SK-N-SH (cell line): ENCODE measurements around the gene NCF4. TPM values are rescaled to one million over a fixed set of nuclear protein-coding genes. Genes with fewer than 3 reads are reported as not detected.

Experiments used
- CTCF ChIA-PET: fragments of 300-600, 350-600 bp; formaldehyde crosslinking; extraction: SDS; loops from one replicate; lab custom pipeline; 2021; lab: Yijun Ruan, JAX
- POLR2A ChIA-PET: fragments of 350-600 bp; sonication (Branson Sonifier 250); formaldehyde crosslinking; extraction: SDS; loops from one replicate; lab custom pipeline; 2020; ENCODE audit warnings: antibody characterized with exemption, inconsistent platforms; lab: Yijun Ruan, JAX
- DNase-seq: peaks from one replicate; pipeline ENCODE4 v3.0.0; 2012
- H2AFZ ChIP-seq: fragments of 200-600 bp; sonication (generic); 2 replicates; pipeline ENCODE4 v1.8.1; 2016; ENCODE audit warnings: antibody characterized with exemption, mild to moderate bottlenecking, low read depth
- H3F3A ChIP-seq: fragments of 200-600 bp; sonication (generic); replicated peaks from 2 replicates; pipeline ENCODE3; 2016; ENCODE audit warnings: antibody characterized with exemption, mild to moderate bottlenecking; ENCODE audit not compliant: insufficient read depth
- H3K27ac ChIP-seq, 2 experiments: fragments of 200-500 bp in 1 of 2; fragments of 200-600 bp in 1 of 2; sonication (Bioruptor generic) in 1 of 2; sonication (generic), shearing (Covaris generic) in 1 of 2; 2 replicates each; pipeline versions ENCODE4 v1.5.1 to v1.6.1; 2014 to 2016; ENCODE audit warnings: low read depth in 2 of 2, inconsistent platforms in 1 of 2, low read length in 1 of 2, mild to moderate bottlenecking in 1 of 2, mixed read lengths in 1 of 2
- H3K27me3 ChIP-seq: fragments of 200-600 bp; sonication (generic), shearing (Covaris generic); 2 replicates; pipeline ENCODE4 v1.6.1; 2016; ENCODE audit warnings: mixed run types; ENCODE audit not compliant: insufficient read depth
- H3K36me3 ChIP-seq, 2 experiments: fragments of 200-500 bp in 1 of 2; fragments of 200-600 bp in 1 of 2; sonication (Bioruptor generic) in 1 of 2; sonication (generic) in 1 of 2; replicated peaks in 1 of 2; 2 replicates each; pipeline versions ENCODE3 to v1.5.1; 2014 to 2016; ENCODE audit warnings: low read length in 1 of 2, mild to moderate bottlenecking in 1 of 2; ENCODE audit not compliant: insufficient read depth in 2 of 2, control insufficient read depth in 1 of 2
- H3K4me1 ChIP-seq, 2 experiments: fragments of 200-500 bp in 1 of 2; fragments of 200-600 bp in 1 of 2; sonication (Bioruptor generic) in 1 of 2; sonication (generic), shearing (Covaris generic) in 1 of 2; 2 replicates each; pipeline versions ENCODE4 v1.5.1 to v1.6.1; 2014 to 2016; ENCODE audit warnings: low read depth in 1 of 2, low read length in 1 of 2, mixed run types in 1 of 2; ENCODE audit not compliant: insufficient read depth in 2 of 2, control insufficient read depth in 1 of 2
- H3K4me2 ChIP-seq: fragments of 200-600 bp; sonication (generic), shearing (Covaris generic); 2 replicates; pipeline ENCODE4 v1.6.1; 2017; ENCODE audit warnings: mixed run types
- H3K4me3 ChIP-seq, 2 experiments: fragments of 200-500 bp in 1 of 2; fragments of 200-600 bp in 1 of 2; sonication (Bioruptor generic) in 1 of 2; sonication (generic), shearing (Covaris generic) in 1 of 2; 2 replicates each; pipeline versions ENCODE4 v1.5.1 to v1.8.1; 2014 to 2016; ENCODE audit warnings: low read depth in 2 of 2, inconsistent platforms in 1 of 2, low read length in 1 of 2, mild to moderate bottlenecking in 1 of 2, mixed read lengths in 1 of 2, moderate library complexity in 1 of 2
- H3K79me2 ChIP-seq: fragments of 200-600 bp; sonication (generic); 2 replicates; pipeline ENCODE4 v1.8.1; 2017; ENCODE audit warnings: mild to moderate bottlenecking; ENCODE audit not compliant: insufficient read depth
- H3K9ac ChIP-seq: fragments of 200-600 bp; sonication (generic); 2 replicates; pipeline ENCODE4 v1.6.1; 2017; ENCODE audit warnings: mixed run types
- H3K9me2 ChIP-seq: fragments of 200-600 bp; sonication (generic); 2 replicates; pipeline ENCODE4 v1.6.1; 2017; ENCODE audit warnings: mixed run types
- H3K9me3 ChIP-seq: fragments of 200-600 bp; sonication (generic); 2 replicates; pipeline ENCODE4 v1.6.1; 2017; ENCODE audit warnings: mixed run types, mild to moderate bottlenecking, moderate library complexity
- H4K20me1 ChIP-seq: fragments of 200-600 bp; sonication (generic); 2 replicates; pipeline ENCODE4 v1.6.1; 2017; ENCODE audit warnings: mild to moderate bottlenecking, mixed run types; ENCODE audit not compliant: insufficient read depth
- EP300 ChIP-seq, 2 experiments: IDR thresholded peaks; 2 replicates each; pipeline versions ENCODE4 v1.4.0 to v1.6.1; 2012; ENCODE audit warnings: borderline replicate concordance in 1 of 2, low read depth in 1 of 2, low read length in 1 of 2
- FOXJ3 ChIP-seq: sonication (generic); formaldehyde crosslinking; IDR thresholded peaks from 2 replicates; pipeline ENCODE4 v1.5.1; 2020; ENCODE audit warnings: mild to moderate bottlenecking, missing genetic modification reagents
- FOXM1 ChIP-seq: IDR thresholded peaks from 2 replicates; pipeline ENCODE4 v1.4.0; 2012; ENCODE audit warnings: low read depth, mild to moderate bottlenecking
- MEF2A ChIP-seq: IDR thresholded peaks from 2 replicates; pipeline ENCODE4 v1.4.0; 2012; ENCODE audit warnings: low read depth, borderline replicate concordance
- MXI1 ChIP-seq: IDR thresholded peaks from 2 replicates; pipeline ENCODE4 v1.6.1; 2012; ENCODE audit warnings: mild to moderate bottlenecking, low read depth, low read length, improper control_type of control experiment
- POLR2AphosphoS5 ChIP-seq: IDR thresholded peaks from 2 replicates; pipeline ENCODE4 v1.6.1; 2012; ENCODE audit warnings: low read depth, low read length
- RFX5 ChIP-seq: IDR thresholded peaks from 2 replicates; pipeline ENCODE4 v1.6.1; 2012; ENCODE audit warnings: mild to moderate bottlenecking, improper control_type of control experiment, low read length
- RXRA ChIP-seq: IDR thresholded peaks from 2 replicates; pipeline ENCODE4 v1.4.0; 2012; ENCODE audit warnings: low read depth, mild to moderate bottlenecking, borderline replicate concordance
- WGBS: methylation state at CpG from one replicate; pipeline ENCODE4 v1.1.6; 2017; ENCODE audit warnings: low lambda C conversion rate; 5-methylcytosine and 5-hydroxymethylcytosine counted together
- polyA plus RNA-seq, 3 experiments: library from polyadenylated mRNA; depleted of rRNA; stranded (reverse); fragments of >200 nt; gene quantifications; 2 replicates each; pipeline ENCODE4 v1.2.3, GENCODE V29; 2012
- TF ChIP-seq, protein P1 (sequence below): IDR thresholded peaks from 2 replicates; pipeline ENCODE4 v1.6.1; 2012; ENCODE audit warnings: mild to moderate bottlenecking, low read depth, low read length, moderate library complexity
- TF ChIP-seq, protein P2 (sequence below): fragments of 200-600 bp; sonication (generic); IDR thresholded peaks from 2 replicates; pipeline ENCODE4 v1.6.1; 2017; ENCODE audit warnings: antibody characterized with exemption, mild to moderate bottlenecking, moderate library complexity

NCF4 gene
- polyA plus RNA-seq, 1 of the 3 experiments (the other 2 are of a cell fraction), result not detected

DNA sequence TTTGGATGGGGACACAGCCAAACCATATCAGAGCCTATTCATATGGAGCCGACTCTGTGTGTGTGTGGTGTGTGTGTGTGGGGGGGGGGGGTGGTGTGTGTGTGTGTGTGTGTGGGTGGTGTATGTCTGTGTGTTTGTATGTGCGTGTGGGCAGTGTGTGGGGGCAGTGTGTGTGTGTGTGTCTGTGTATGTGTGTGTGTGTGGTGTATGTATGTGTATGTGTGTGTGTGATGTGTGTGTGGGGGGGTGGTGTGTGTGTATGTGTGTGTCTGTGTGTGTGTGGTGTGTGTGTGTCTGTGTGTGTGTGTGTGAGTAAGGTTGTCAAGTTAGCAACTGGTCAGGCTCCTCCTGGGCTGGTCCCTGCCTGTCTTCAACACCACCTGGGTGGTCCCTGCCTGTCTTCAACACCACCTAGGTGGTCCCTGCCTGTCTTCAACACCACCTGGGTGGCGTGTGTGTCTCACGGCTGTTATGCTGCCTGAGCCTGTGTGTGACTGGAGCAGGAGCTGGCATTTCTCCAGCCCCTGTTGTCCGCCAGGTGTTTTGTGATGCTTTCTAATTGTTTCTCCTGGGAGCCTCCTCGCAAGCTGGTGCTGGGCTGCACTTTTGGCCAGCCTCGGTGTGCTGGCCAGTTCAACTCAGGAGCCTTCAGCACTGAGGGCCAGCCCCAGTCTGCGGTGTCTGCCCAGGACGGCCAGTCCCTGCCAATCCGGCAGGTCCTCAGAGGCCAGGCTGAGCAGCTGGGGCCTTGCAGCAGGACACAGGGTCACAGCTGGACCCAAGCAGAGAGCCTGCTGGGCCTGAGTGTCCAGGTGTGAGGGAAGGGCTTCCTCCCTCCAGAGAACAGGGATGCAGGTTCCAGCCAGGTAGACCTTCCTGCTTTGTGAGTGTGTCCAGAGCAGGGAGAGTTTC lies 22.4 kb upstream of the NCF4 start:
- Histone ChIP-seq H3K4me3 (no peak overlapping the region), H3K9me3 (no peaks in the 10 kb centered on the region), H3K79me2 (no peaks in the 10 kb centered on the region), H3F3A (no peaks in the 10 kb centered on the region), H4K20me1 (no peaks in the 10 kb centered on the region), H3K4me2 (no peak overlapping the region)
- 63% methylated on average over 5 of the region's 10 CpGs for whole genome bisulfite sequencing
- POLR2A ChIA-PET, result no interaction called here
- no peak for TF ChIP-seq FOXJ3 (CRISPR knock-in tag)
- TF ChIP-seq FOXM1, result no peak
- no peak for TF ChIP-seq MXI1
- no peak for TF ChIP-seq RXRA
- no peak for TF ChIP-seq RFX5
- TF ChIP-seq POLR2AphosphoS5, result no peak
- TF ChIP-seq, protein P1, sequence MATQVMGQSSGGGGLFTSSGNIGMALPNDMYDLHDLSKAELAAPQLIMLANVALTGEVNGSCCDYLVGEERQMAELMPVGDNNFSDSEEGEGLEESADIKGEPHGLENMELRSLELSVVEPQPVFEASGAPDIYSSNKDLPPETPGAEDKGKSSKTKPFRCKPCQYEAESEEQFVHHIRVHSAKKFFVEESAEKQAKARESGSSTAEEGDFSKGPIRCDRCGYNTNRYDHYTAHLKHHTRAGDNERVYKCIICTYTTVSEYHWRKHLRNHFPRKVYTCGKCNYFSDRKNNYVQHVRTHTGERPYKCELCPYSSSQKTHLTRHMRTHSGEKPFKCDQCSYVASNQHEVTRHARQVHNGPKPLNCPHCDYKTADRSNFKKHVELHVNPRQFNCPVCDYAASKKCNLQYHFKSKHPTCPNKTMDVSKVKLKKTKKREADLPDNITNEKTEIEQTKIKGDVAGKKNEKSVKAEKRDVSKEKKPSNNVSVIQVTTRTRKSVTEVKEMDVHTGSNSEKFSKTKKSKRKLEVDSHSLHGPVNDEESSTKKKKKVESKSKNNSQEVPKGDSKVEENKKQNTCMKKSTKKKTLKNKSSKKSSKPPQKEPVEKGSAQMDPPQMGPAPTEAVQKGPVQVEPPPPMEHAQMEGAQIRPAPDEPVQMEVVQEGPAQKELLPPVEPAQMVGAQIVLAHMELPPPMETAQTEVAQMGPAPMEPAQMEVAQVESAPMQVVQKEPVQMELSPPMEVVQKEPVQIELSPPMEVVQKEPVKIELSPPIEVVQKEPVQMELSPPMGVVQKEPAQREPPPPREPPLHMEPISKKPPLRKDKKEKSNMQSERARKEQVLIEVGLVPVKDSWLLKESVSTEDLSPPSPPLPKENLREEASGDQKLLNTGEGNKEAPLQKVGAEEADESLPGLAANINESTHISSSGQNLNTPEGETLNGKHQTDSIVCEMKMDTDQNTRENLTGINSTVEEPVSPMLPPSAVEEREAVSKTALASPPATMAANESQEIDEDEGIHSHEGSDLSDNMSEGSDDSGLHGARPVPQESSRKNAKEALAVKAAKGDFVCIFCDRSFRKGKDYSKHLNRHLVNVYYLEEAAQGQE, result no peak
- TF ChIP-seq, protein P2, sequence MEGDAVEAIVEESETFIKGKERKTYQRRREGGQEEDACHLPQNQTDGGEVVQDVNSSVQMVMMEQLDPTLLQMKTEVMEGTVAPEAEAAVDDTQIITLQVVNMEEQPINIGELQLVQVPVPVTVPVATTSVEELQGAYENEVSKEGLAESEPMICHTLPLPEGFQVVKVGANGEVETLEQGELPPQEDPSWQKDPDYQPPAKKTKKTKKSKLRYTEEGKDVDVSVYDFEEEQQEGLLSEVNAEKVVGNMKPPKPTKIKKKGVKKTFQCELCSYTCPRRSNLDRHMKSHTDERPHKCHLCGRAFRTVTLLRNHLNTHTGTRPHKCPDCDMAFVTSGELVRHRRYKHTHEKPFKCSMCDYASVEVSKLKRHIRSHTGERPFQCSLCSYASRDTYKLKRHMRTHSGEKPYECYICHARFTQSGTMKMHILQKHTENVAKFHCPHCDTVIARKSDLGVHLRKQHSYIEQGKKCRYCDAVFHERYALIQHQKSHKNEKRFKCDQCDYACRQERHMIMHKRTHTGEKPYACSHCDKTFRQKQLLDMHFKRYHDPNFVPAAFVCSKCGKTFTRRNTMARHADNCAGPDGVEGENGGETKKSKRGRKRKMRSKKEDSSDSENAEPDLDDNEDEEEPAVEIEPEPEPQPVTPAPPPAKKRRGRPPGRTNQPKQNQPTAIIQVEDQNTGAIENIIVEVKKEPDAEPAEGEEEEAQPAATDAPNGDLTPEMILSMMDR, result no peak
- TF ChIP-seq EP300 (IDR thresholded peaks at IDR 0.05; ENCODE audit: borderline replicate concordance in 1 of 2, low read depth in 1 of 2, low read length in 1 of 2), result no peak
- TF ChIP-seq MEF2A, result no peak
- TF ChIP-seq, all 33 proteins: peak for 0
- no peak overlapping the region for H2AFZ ChIP-seq
- 0 out of 2 replicates have a peak, but pooled peaks cover 13% of the 10 kb centered on the region for H3K27me3 ChIP-seq
- no peak overlapping the region for H3K9ac ChIP-seq
- H3K9me2 ChIP-seq, result no peaks in the 10 kb centered on the region
- H3K36me3 ChIP-seq, result no peaks in the 10 kb centered on the region
- CTCF ChIA-PET, result interaction anchor here (0.7 to 4.9 kb wide), 3 partner anchors 18 to 387 kb away, joined by 3 to 39 read pairs (median 4); no protein-coding TSS in a partner anchor
- DNase-seq, result no peak
- no peaks in the 10 kb centered on the region for H3K4me1 ChIP-seq
- no peak overlapping the region for H3K27ac ChIP-seq
